MCF 10A (cell line): ENCODE results near the gene TMCC1. TPM values are rescaled to one million over a fixed set of nuclear protein-coding genes. Genes with fewer than 3 reads are reported as not detected.
A peak's percentile ranks its signal among the peaks of the same experiment; 100 is the strongest.

ENCODE experiments used
- BruUV-seq: library from RNA; stranded (reverse); fragments of 400-500 nt; replicated peaks from 2 replicates; lab custom pipeline; 2021; lab: Mats Ljungman, UMichigan
- CTCF ChIA-PET: fragments of 300-600 bp; sonication (Branson Sonifier 250); formaldehyde crosslinking; extraction: SDS; loops from one replicate; lab custom pipeline; 2021; ENCODE audit warnings: antibody characterized with exemption, inconsistent platforms; lab: Yijun Ruan, JAX
- POLR2A ChIA-PET: fragments of 300-600, 350-650 bp; sonication (Branson Sonifier 250); formaldehyde crosslinking; extraction: SDS; loops from one replicate; lab custom pipeline; 2020; ENCODE audit warnings: antibody characterized with exemption, inconsistent platforms; lab: Yijun Ruan, JAX
- DNase-seq: peaks from one replicate; pipeline ENCODE4 v3.0.0-alpha.2; 2018; ENCODE audit not compliant: unreplicated experiment
- H3K27ac Mint-ChIP-seq: one replicate; pipeline ENCODE4 v1.8.0; 2022; ENCODE audit warnings: mild to moderate bottlenecking, low read depth, mixed read lengths; ENCODE audit not compliant: unreplicated experiment
- H3K27me3 Mint-ChIP-seq: one replicate; pipeline ENCODE4 v1.8.0; 2022; ENCODE audit warnings: mixed read lengths; ENCODE audit not compliant: insufficient read depth, unreplicated experiment
- H3K36me3 Mint-ChIP-seq: one replicate; pipeline ENCODE4 v1.8.0; 2022; ENCODE audit warnings: mild to moderate bottlenecking, moderate library complexity, mixed read lengths; ENCODE audit not compliant: insufficient read depth, unreplicated experiment
- H3K4me1 Mint-ChIP-seq: one replicate; pipeline ENCODE4 v1.8.0; 2022; ENCODE audit warnings: mixed read lengths; ENCODE audit not compliant: insufficient read depth, unreplicated experiment
- H3K4me3 Mint-ChIP-seq: one replicate; pipeline ENCODE4 v1.8.0; 2022; ENCODE audit warnings: mild to moderate bottlenecking, moderate library complexity, mixed read lengths; ENCODE audit not compliant: unreplicated experiment
- H3K9me3 Mint-ChIP-seq: one replicate; pipeline ENCODE4 v1.8.0; 2022; ENCODE audit warnings: mixed read lengths; ENCODE audit not compliant: unreplicated experiment
- intact Hi-C: fragments of 100-400 bp; cut with micrococcal nuclease; formaldehyde crosslinking; loops from 2 replicates; pipeline ENCODE4 v1.14.1; 2022
- total RNA-seq: library from RNA; stranded (reverse); gene quantifications from 2 replicates; pipeline ENCODE4 v1.2.3, GENCODE V29; 2022
- TF ChIP-seq, protein P1 (sequence below): fragments of 200-600 bp; IDR thresholded peaks from one replicate; pipeline ENCODE4 v1.8.0; 2022; ENCODE audit warnings: antibody characterized with exemption, mild to moderate bottlenecking; ENCODE audit not compliant: unreplicated experiment

TMCC1 gene
- total RNA-seq, 1 experiment from 2014 or later = 31.2 TPM

DNA sequence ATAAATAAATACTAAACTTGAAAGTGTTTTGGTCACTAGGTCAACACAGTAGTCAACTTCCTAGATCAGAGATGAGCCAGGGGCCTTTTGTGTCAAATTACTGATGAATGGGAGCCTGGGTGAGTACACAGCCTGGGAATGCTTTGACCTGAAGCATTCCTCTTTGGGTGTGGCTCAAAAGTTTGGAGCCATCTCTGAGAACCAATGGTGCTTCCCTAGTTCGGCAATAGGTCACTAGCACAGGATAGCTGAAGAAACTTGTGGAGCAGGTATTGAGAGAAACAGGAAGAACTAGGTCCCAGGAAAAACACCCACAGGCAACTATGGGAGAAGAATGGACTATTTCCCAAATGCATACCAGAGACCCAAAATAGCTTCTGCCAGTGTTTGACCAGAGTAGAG, 230.5 kb downstream of the TMCC1 start:
- TF ChIP-seq, protein P1, sequence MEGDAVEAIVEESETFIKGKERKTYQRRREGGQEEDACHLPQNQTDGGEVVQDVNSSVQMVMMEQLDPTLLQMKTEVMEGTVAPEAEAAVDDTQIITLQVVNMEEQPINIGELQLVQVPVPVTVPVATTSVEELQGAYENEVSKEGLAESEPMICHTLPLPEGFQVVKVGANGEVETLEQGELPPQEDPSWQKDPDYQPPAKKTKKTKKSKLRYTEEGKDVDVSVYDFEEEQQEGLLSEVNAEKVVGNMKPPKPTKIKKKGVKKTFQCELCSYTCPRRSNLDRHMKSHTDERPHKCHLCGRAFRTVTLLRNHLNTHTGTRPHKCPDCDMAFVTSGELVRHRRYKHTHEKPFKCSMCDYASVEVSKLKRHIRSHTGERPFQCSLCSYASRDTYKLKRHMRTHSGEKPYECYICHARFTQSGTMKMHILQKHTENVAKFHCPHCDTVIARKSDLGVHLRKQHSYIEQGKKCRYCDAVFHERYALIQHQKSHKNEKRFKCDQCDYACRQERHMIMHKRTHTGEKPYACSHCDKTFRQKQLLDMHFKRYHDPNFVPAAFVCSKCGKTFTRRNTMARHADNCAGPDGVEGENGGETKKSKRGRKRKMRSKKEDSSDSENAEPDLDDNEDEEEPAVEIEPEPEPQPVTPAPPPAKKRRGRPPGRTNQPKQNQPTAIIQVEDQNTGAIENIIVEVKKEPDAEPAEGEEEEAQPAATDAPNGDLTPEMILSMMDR = no peak
- peak overlapping the region; percentile 68 for H3K27ac Mint-ChIP-seq
- POLR2A ChIA-PET = interaction anchor here (0.6 to 3.6 kb wide), 6 partner anchors 25 to 197 kb away, joined by 3 to 16 read pairs (median 5); no protein-coding TSS in a partner anchor
- no TSS peak for BruUV-seq
- CTCF ChIA-PET = interaction anchor here (0.7 to 1.0 kb wide), 3 partner anchors 10 to 162 kb away, joined by 3 to 4 read pairs (median 3); no protein-coding TSS in a partner anchor
- H3K36me3 Mint-ChIP-seq = peaks cover 9% of the 10 kb centered on the region
- intact Hi-C loops = loop anchor here (5.0 kb wide), 1 partner anchor 129 kb away; no protein-coding TSS in a partner anchor
- H3K27me3 Mint-ChIP-seq = no peaks in the 10 kb centered on the region
- DNase-seq = peak; percentile 78
- peaks cover 30% of the 10 kb centered on the region for H3K4me1 Mint-ChIP-seq
- no peaks in the 10 kb centered on the region for H3K9me3 Mint-ChIP-seq
- peak overlapping the region; percentile 22 for H3K4me3 Mint-ChIP-seq

DNA sequence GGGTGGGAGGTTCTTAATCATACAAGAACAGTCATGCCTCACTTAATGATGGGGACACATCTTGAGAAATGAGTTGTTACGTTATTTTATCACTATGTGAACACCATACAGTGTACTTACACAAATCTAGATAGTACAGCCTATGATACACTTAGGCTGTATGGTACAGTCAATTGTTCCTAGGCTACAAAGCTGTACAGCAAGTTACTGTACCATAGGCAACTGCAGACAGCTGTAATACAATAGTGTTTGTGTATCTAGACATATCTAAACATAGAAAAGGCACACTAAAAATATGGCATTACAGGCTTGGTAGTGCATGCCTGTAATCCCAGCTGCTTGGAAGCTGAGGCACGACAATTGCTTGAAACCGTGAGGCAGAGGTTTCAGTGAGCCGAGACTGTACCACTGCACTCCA, 231.3 kb downstream of the TMCC1 start:
- Mint-ChIP-seq H3K4me1 (peaks cover 38% of the 10 kb centered on the region), H3K27ac (peak overlapping the region; percentile 68), H3K27me3 (no peaks in the 10 kb centered on the region), H3K9me3 (no peaks in the 10 kb centered on the region), H3K36me3 (peaks cover 5% of the 10 kb centered on the region), H3K4me3 (no peak overlapping the region)
- intact Hi-C loops = loop anchor here (5.0 kb wide), 1 partner anchor 130 kb away; no protein-coding TSS in a partner anchor
- TF ChIP-seq, protein P1 = no peak
- ChIA-PET POLR2A (interaction anchor here (1.3 to 3.6 kb wide), 3 partner anchors 62 to 133 kb away, joined by 3 to 16 read pairs (median 4); no protein-coding TSS in a partner anchor), CTCF (interaction anchor here (0.6 to 2.2 kb wide), 4 partner anchors 11 to 110 kb away, joined by 3 to 6 read pairs (median 4); no protein-coding TSS in a partner anchor)
- no peak for DNase-seq
- BruUV-seq = no TSS peak

DNA sequence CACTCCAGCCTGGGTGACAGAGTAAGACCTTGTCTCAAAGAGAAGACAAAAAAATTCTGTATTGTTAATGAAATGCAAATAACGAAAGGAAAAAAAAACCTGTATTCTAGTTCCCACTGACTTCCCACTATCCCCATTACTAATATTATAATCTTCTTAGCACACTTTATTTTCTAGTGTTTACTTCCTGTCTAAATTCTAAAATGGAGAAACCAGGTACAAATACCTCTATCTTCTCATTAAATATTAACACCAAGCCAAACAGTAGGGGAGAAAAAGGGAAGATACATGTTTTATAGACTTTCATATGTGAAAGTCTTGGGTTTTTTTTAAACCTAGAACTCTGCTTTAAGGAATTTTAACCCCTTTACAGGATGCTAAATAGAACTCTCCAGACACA, 231.7 kb downstream of the TMCC1 start:
- Mint-ChIP-seq H3K4me1 (peaks cover 38% of the 10 kb centered on the region), H3K4me3 (no peak overlapping the region), H3K36me3 (peaks cover 5% of the 10 kb centered on the region), H3K27ac (no peak overlapping the region), H3K9me3 (no peaks in the 10 kb centered on the region), H3K27me3 (no peaks in the 10 kb centered on the region)
- BruUV-seq = no TSS peak
- POLR2A ChIA-PET = interaction anchor here (1.3 to 3.6 kb wide), 2 partner anchors 62 to 71 kb away, joined by 3 to 16 read pairs; no protein-coding TSS in a partner anchor
- no peak for DNase-seq
- intact Hi-C loops = loop anchor here (5.0 kb wide), 1 partner anchor 131 kb away; no protein-coding TSS in a partner anchor
- CTCF ChIA-PET = interaction anchor here (0.6 to 2.2 kb wide), 4 partner anchors 12 to 166 kb away, joined by 3 to 6 read pairs (median 4); no protein-coding TSS in a partner anchor
- TF ChIP-seq, protein P1 = no peak

DNA sequence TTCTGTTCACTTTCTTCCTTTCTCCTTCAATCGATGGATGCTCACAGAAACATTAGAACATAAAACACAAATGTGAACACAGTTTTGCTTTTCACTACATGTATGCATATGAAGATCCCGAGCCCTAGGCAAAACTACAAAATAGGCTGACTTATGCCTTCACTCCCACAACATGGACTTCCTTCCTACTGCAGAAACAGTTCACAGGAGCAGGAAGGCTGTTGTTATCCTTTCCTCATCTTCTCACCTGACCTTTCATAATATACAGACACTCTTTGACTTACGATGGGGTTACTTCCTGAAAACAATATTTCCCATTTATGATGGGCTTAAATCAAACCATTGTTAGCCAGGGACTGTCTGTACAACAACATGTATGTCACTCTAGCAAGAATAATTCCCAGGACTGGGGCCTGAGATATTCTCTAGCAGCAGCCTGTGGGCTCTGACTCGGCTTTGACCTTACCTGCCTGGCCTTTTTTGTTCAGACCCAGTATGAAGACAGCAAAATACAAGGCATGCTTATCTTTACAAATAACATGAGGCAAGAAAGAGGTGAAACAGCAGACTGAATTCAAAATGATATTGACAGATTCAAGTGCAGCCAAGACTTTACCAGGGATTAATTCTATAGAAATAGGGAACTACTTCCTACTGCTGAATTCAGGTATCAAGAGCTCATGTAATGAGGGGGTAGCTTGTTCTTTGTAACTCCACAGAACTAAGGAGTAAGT, 235.2 kb downstream of the TMCC1 start:
- peak; percentile 18 for DNase-seq
- no TSS peak for BruUV-seq
- ChIA-PET CTCF (interaction anchor here (0.7 to 1.6 kb wide), 5 partner anchors 11 to 168 kb away, joined by 3 to 4 read pairs (median 3); no protein-coding TSS in a partner anchor), POLR2A (interaction anchor here (0.6 to 1.7 kb wide), 4 partner anchors 12 to 344 kb away, joined by 3 to 7 read pairs (median 4); no protein-coding TSS in a partner anchor)
- TF ChIP-seq, protein P1 = no peak
- no peaks in the 10 kb centered on the region for H3K9me3 Mint-ChIP-seq
- H3K27ac Mint-ChIP-seq = peak overlapping the region; percentile 44
- H3K4me3 Mint-ChIP-seq = no peak overlapping the region
- H3K36me3 Mint-ChIP-seq = peaks cover 11% of the 10 kb centered on the region
- peaks cover 24% of the 10 kb centered on the region for H3K4me1 Mint-ChIP-seq
- intact Hi-C loops = no loop called here
- no peaks in the 10 kb centered on the region for H3K27me3 Mint-ChIP-seq
